Caco-2 (cell line): ENCODE measurements around the gene GATA6. TPM values are rescaled to one million over a fixed set of nuclear protein-coding genes. Genes with fewer than 3 reads are reported as not detected.
A peak's percentile ranks its signal among the peaks of the same experiment; 100 is the strongest.

Experiments used
- BruUV-seq: library from RNA; stranded (reverse); fragments of 400-500 nt; replicated peaks from 2 replicates; lab custom pipeline; 2021; lab: Mats Ljungman, UMichigan
- CTCF ChIA-PET: fragments of 300-600 bp; sonication (Branson Sonifier 250); formaldehyde crosslinking; loops from one replicate; lab custom pipeline; 2022; ENCODE audit warnings: antibody characterized with exemption; lab: Charles Lee
- POLR2A ChIA-PET: fragments of 300-600 bp; sonication (Branson Sonifier 250); formaldehyde crosslinking; loops from one replicate; lab custom pipeline; 2022; ENCODE audit warnings: antibody characterized with exemption; lab: Charles Lee
- DNase-seq, 2 experiments: peaks; one replicate each; pipeline versions ENCODE4 v3.0.0 to v3.0.0-alpha.2; 2020 to 2022
- H3K27me3 ChIP-seq: replicated peaks from 2 replicates; pipeline ENCODE4 v1.6.0; 2011; ENCODE audit warnings: low read length; ENCODE audit not compliant: control insufficient read depth, insufficient read depth
- H3K36me3 ChIP-seq: 2 replicates; pipeline ENCODE4 v1.5.1; 2011; ENCODE audit warnings: low read length; ENCODE audit not compliant: control insufficient read depth, insufficient read depth
- H3K4me1 ChIP-seq: fragments of 250-450 bp; sonication (Bioruptor Pico); 2 replicates; pipeline ENCODE4 v1.5.1; 2020; ENCODE audit warnings: mild to moderate bottlenecking
- H3K4me3 ChIP-seq: 2 replicates; pipeline ENCODE4 v1.5.1; 2011; ENCODE audit warnings: low read depth, mild to moderate bottlenecking, control low read depth, low read length
- H3K9me3 ChIP-seq: fragments of 250-450 bp; sonication (Bioruptor Pico); 2 replicates; pipeline ENCODE4 v1.5.1; 2020; ENCODE audit warnings: mild to moderate bottlenecking, moderate library complexity
- H3K27ac Mint-ChIP-seq: one replicate; pipeline ENCODE4 v1.8.0; 2022; ENCODE audit warnings: mixed read lengths; ENCODE audit not compliant: unreplicated experiment
- H3K27me3 Mint-ChIP-seq: one replicate; pipeline ENCODE4 v1.8.0; 2022; ENCODE audit warnings: mixed read lengths; ENCODE audit not compliant: insufficient read depth, unreplicated experiment
- H3K36me3 Mint-ChIP-seq: one replicate; pipeline ENCODE4 v1.8.0; 2022; ENCODE audit warnings: mild to moderate bottlenecking, mixed read lengths; ENCODE audit not compliant: insufficient read depth, unreplicated experiment
- H3K4me1 Mint-ChIP-seq: one replicate; pipeline ENCODE4 v1.8.0; 2022; ENCODE audit warnings: low read depth, mixed read lengths; ENCODE audit not compliant: unreplicated experiment
- H3K4me3 Mint-ChIP-seq: one replicate; pipeline ENCODE4 v1.8.0; 2022; ENCODE audit warnings: mild to moderate bottlenecking, moderate library complexity, mixed read lengths; ENCODE audit not compliant: unreplicated experiment
- H3K9me3 Mint-ChIP-seq: one replicate; pipeline ENCODE4 v1.8.0; 2022; ENCODE audit warnings: mixed read lengths; ENCODE audit not compliant: unreplicated experiment
- CTCF ChIP-seq, 2 experiments: fragments of 200-600 bp in 1 of 2; IDR thresholded peaks; 1 replicate in 1 of 2; 2 replicates in 1 of 2; pipeline versions ENCODE4 v1.5.1 to v1.8.0; 2011 to 2022; ENCODE audit warnings: antibody characterized with exemption in 1 of 2, control low read depth in 1 of 2, inconsistent platforms in 1 of 2, low read depth in 1 of 2, low read length in 1 of 2, mild to moderate bottlenecking in 1 of 2, moderate library complexity in 1 of 2; ENCODE audit not compliant: insufficient read depth in 1 of 2, severe bottlenecking in 1 of 2, unreplicated experiment in 1 of 2
- intact Hi-C: fragments of 100-400 bp; cut with micrococcal nuclease; formaldehyde crosslinking; loops from one replicate; pipeline ENCODE4 v1.10.0; 2022; ENCODE audit not compliant: unreplicated experiment
- total RNA-seq: library from RNA; stranded (reverse); gene quantifications from 2 replicates; pipeline ENCODE4 v1.2.3, GENCODE V29; 2022

The GATA6 gene
- total RNA-seq, 1 experiment from 2014 or later, result 124 TPM

GRCh38 chr18:22204996-22205395 is 35.6 kb downstream of the GATA6 start:
- ChIA-PET POLR2A (no interaction called here), CTCF (no interaction called here)
- Mint-ChIP-seq H3K27ac (peak overlapping the region; percentile 67), H3K27me3 (no peaks in the 10 kb centered on the region), H3K9me3 (no peaks in the 10 kb centered on the region), H3K4me3 (peak overlapping the region; percentile 23), H3K4me1 (peaks cover 48% of the 10 kb centered on the region), H3K36me3 (peaks cover 93% of the 10 kb centered on the region)
- Histone ChIP-seq H3K4me3 (no peak overlapping the region), H3K4me1 (peaks cover 5% of the 10 kb centered on the region; the same call in 1 of the 2 replicates), H3K27me3 (no peaks in the 10 kb centered on the region), H3K36me3 (no peaks in the 10 kb centered on the region; the same call in none of the 2 replicates), H3K9me3 (no peaks in the 10 kb centered on the region)
- intact Hi-C loops, result loop anchor here (5.0 kb wide), 1 partner anchor 357 kb away; no protein-coding TSS in a partner anchor
- no peak for DNase-seq
- no peak for TF ChIP-seq CTCF (IDR thresholded peaks at IDR 0.05; ENCODE audit: insufficient read depth in 1 of 2, low read depth in 1 of 2, low read length in 1 of 2, severe bottlenecking in 1 of 2, unreplicated experiment in 1 of 2)
- no TSS peak for BruUV-seq

- Histone ChIP-seq H3K9me3 (no peaks in the 10 kb centered on the region), H3K4me3 (no peak overlapping the region), H3K36me3 (no peaks in the 10 kb centered on the region; the same call in 1 of the 2 replicates), H3K4me1 (peaks cover 18% of the 10 kb centered on the region; the same call in 1 of the 2 replicates), H3K27me3 (no peaks in the 10 kb centered on the region)
- intact Hi-C loops, result loop anchor here (5.0 kb wide), 1 partner anchor 355 kb away; no protein-coding TSS in a partner anchor
- no peak for TF ChIP-seq CTCF (IDR thresholded peaks at IDR 0.05; ENCODE audit: insufficient read depth in 1 of 2, low read depth in 1 of 2, low read length in 1 of 2, severe bottlenecking in 1 of 2, unreplicated experiment in 1 of 2)
- Mint-ChIP-seq H3K36me3 (peaks cover 92% of the 10 kb centered on the region), H3K9me3 (no peaks in the 10 kb centered on the region), H3K4me3 (no peak overlapping the region), H3K4me1 (peaks cover 51% of the 10 kb centered on the region), H3K27ac (peak overlapping the region; percentile 17), H3K27me3 (no peaks in the 10 kb centered on the region)
- no TSS peak for BruUV-seq
- DNase-seq, result no peak
- ChIA-PET CTCF (no interaction called here), POLR2A (no interaction called here)
These were observed 37.8 kb downstream of the GATA6 start for GRCh38 chr18:22207021-22207758.

- BruUV-seq, result no TSS peak
- CTCF ChIA-PET, result no interaction called here
- H3K27me3 Mint-ChIP-seq, result no peaks in the 10 kb centered on the region
- Histone ChIP-seq H3K4me3 (no peak overlapping the region), H3K36me3 (no peaks in the 10 kb centered on the region), H3K4me1 (peaks cover 36% of the 10 kb centered on the region), H3K27me3 (no peaks in the 10 kb centered on the region), H3K9me3 (no peaks in the 10 kb centered on the region)
- DNase-seq, result no peak
- no peak overlapping the region for H3K4me3 Mint-ChIP-seq
- H3K27ac Mint-ChIP-seq, result no peak overlapping the region
- H3K4me1 Mint-ChIP-seq, result peaks cover 35% of the 10 kb centered on the region
- intact Hi-C loops, result no loop called here
- TF ChIP-seq CTCF (IDR thresholded peaks at IDR 0.05; ENCODE audit: insufficient read depth in 1 of 2, low read depth in 1 of 2, low read length in 1 of 2, severe bottlenecking in 1 of 2, unreplicated experiment in 1 of 2), result no peak
- POLR2A ChIA-PET, result no interaction called here
- H3K36me3 Mint-ChIP-seq, result peaks cover 85% of the 10 kb centered on the region
- H3K9me3 Mint-ChIP-seq, result no peaks in the 10 kb centered on the region
These were observed 40.9 kb downstream of the GATA6 start for GRCh38 chr18:22210311-22210754.
